Endothelial cell (in vitro differentiated cells): ENCODE data around the gene MPZL2. TPM values are rescaled to one million over a fixed set of nuclear protein-coding genes. Genes with fewer than 3 reads are reported as not detected.

ENCODE experiments used
- DNase-seq: peaks from one replicate; pipeline ENCODE4 v3.0.0; 2021; ENCODE audit warnings: low spot score
- H3K27ac Mint-ChIP-seq: one replicate; pipeline ENCODE4 v1.8.0; 2021; ENCODE audit warnings: mixed read lengths, inconsistent platforms; ENCODE audit not compliant: unreplicated experiment
- H3K27me3 Mint-ChIP-seq: one replicate; pipeline ENCODE4 v1.8.0; 2021; ENCODE audit warnings: mild to moderate bottlenecking, moderate library complexity, mixed read lengths, inconsistent platforms; ENCODE audit not compliant: unreplicated experiment
- H3K36me3 Mint-ChIP-seq: one replicate; pipeline ENCODE4 v1.8.0; 2021; ENCODE audit warnings: mild to moderate bottlenecking, low read depth, mixed read lengths, inconsistent platforms; ENCODE audit not compliant: unreplicated experiment
- H3K4me1 Mint-ChIP-seq: one replicate; pipeline ENCODE4 v1.8.0; 2021; ENCODE audit warnings: mild to moderate bottlenecking, mixed read lengths, inconsistent platforms; ENCODE audit not compliant: unreplicated experiment
- H3K4me3 Mint-ChIP-seq: one replicate; pipeline ENCODE4 v1.8.0; 2021; ENCODE audit warnings: mild to moderate bottlenecking, mixed read lengths, inconsistent platforms; ENCODE audit not compliant: unreplicated experiment
- H3K9me3 Mint-ChIP-seq: one replicate; pipeline ENCODE4 v1.8.0; 2021; ENCODE audit warnings: mixed read lengths, inconsistent platforms; ENCODE audit not compliant: unreplicated experiment
- total RNA-seq: library from RNA; stranded (reverse); fragmentation: NEBNext Ultra II Directional; extraction: Animal tissue kit (Norgen Biotek cat#: 25700); gene quantifications from one replicate; pipeline ENCODE4 v1.2.1, GENCODE V29; 2021; ENCODE audit not compliant: unreplicated experiment
- TF ChIP-seq, protein P1 (sequence below): fragments of 200-600 bp; sonication (generic); IDR thresholded peaks from one replicate; pipeline ENCODE4 v1.5.0; 2021; ENCODE audit warnings: antibody characterized with exemption; ENCODE audit not compliant: unreplicated experiment

The MPZL2 gene
- total RNA-seq, 1 donor from 2014 or later: 1.0 TPM

GRCh38 chr11:118294053-118294452 is 30.0 kb upstream of the MPZL2 start:
- TF ChIP-seq, protein P1, sequence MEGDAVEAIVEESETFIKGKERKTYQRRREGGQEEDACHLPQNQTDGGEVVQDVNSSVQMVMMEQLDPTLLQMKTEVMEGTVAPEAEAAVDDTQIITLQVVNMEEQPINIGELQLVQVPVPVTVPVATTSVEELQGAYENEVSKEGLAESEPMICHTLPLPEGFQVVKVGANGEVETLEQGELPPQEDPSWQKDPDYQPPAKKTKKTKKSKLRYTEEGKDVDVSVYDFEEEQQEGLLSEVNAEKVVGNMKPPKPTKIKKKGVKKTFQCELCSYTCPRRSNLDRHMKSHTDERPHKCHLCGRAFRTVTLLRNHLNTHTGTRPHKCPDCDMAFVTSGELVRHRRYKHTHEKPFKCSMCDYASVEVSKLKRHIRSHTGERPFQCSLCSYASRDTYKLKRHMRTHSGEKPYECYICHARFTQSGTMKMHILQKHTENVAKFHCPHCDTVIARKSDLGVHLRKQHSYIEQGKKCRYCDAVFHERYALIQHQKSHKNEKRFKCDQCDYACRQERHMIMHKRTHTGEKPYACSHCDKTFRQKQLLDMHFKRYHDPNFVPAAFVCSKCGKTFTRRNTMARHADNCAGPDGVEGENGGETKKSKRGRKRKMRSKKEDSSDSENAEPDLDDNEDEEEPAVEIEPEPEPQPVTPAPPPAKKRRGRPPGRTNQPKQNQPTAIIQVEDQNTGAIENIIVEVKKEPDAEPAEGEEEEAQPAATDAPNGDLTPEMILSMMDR: no peak
- Mint-ChIP-seq H3K9me3 (no peaks in the 10 kb centered on the region), H3K36me3 (no peaks in the 10 kb centered on the region), H3K4me3 (no peak overlapping the region), H3K4me1 (no peaks in the 10 kb centered on the region), H3K27me3 (peaks cover 2% of the 10 kb centered on the region), H3K27ac (no peak overlapping the region)
- DNase-seq: no peak

GRCh38 chr11:118291477-118292135 is 27.5 kb upstream of the MPZL2 start:
- Mint-ChIP-seq H3K9me3 (no peaks in the 10 kb centered on the region), H3K4me1 (no peaks in the 10 kb centered on the region), H3K4me3 (no peak overlapping the region), H3K36me3 (no peaks in the 10 kb centered on the region), H3K27ac (no peak overlapping the region), H3K27me3 (peaks cover 2% of the 10 kb centered on the region)
- TF ChIP-seq, protein P1: no peak
- DNase-seq: no peak

GRCh38 chr11:118290923-118291322 is 26.8 kb upstream of the MPZL2 start:
- H3K27me3 Mint-ChIP-seq: peaks cover 2% of the 10 kb centered on the region
- no peaks in the 10 kb centered on the region for H3K36me3 Mint-ChIP-seq
- H3K4me1 Mint-ChIP-seq: no peaks in the 10 kb centered on the region
- H3K4me3 Mint-ChIP-seq: no peak overlapping the region
- H3K27ac Mint-ChIP-seq: no peak overlapping the region
- H3K9me3 Mint-ChIP-seq: no peaks in the 10 kb centered on the region
- TF ChIP-seq, protein P1: no peak
- DNase-seq: peak; percentile 45

DNA sequence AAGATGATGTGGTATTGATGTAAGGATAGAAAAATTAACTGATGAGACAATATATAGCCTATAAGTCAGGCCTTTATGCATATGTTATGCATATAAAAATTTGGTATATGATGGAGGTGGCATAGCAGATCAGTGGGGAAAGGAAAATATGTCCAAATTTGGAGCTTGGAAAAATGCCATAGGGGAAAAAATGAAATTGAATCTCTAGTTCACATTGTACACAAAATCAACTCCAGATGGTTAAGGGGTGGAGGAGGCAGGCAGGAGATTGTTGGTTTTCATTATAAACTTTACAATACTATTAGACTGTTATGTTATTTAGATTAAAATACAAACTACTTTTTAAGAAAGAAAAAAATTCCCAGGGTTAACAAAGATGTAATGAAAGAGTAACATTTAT is 25.3 kb upstream of the MPZL2 start:
- Mint-ChIP-seq H3K36me3 (no peaks in the 10 kb centered on the region), H3K4me3 (no peak overlapping the region), H3K27ac (no peak overlapping the region), H3K27me3 (peaks cover 2% of the 10 kb centered on the region), H3K4me1 (no peaks in the 10 kb centered on the region), H3K9me3 (no peaks in the 10 kb centered on the region)
- DNase-seq: no peak
- TF ChIP-seq, protein P1: no peak

DNA sequence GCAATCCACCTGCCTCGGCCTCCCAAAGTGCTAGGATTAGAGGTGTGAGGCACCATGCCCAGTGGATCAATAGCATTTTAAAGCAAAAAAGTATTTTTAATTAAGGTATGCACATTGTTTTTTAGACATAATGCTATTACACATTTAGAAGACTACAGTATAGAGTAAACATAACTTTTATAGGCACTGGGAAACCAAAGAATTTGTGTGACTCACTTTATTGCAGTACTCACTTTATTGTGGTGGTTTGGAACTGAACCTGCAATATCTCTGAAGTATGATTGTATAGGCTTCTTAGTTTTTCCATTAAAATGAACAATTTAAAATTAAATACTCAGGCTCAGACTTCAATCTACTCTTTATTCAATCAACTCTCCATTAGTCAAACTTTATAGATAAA is 22.9 kb upstream of the MPZL2 start:
- Mint-ChIP-seq H3K9me3 (no peaks in the 10 kb centered on the region), H3K36me3 (no peaks in the 10 kb centered on the region), H3K27ac (no peak overlapping the region), H3K4me1 (no peaks in the 10 kb centered on the region), H3K27me3 (peaks cover 1% of the 10 kb centered on the region), H3K4me3 (no peak overlapping the region)
- TF ChIP-seq, protein P1: no peak
- no peak for DNase-seq
